Endothelial cell of umbilical vein (primary cell): Measurements from ENCODE around the gene GAB2. TPM values are rescaled to one million over a fixed set of nuclear protein-coding genes. Genes with fewer than 3 reads are reported as not detected.
"Not testable (repeated sequence)": the region's sequence is repeated elsewhere in the genome, so short reads cannot be mapped to it uniquely, and the experiment has no call there.

ENCODE experiments used
- BruUV-seq: library from RNA; stranded (reverse); fragments of 400-500 nt; replicated peaks from 2 replicates; lab custom pipeline; 2021; lab: Mats Ljungman, UMichigan
- CTCF ChIA-PET: fragments of 300-600, 350-600 bp; sonication (Branson Sonifier 250); formaldehyde crosslinking; loops from one replicate; lab custom pipeline; 2021; ENCODE audit warnings: antibody characterized with exemption, inconsistent platforms; lab: Charles Lee
- POLR2A ChIA-PET: fragments of 300-600, 350-600 bp; sonication (Branson Sonifier 250); formaldehyde crosslinking; loops from one replicate; lab custom pipeline; 2021; ENCODE audit warnings: antibody characterized with exemption, inconsistent platforms; lab: Charles Lee
- DNase-seq: peaks from one replicate; pipeline ENCODE4 v3.0.0-alpha.2; 2011; ENCODE audit warnings: low read depth, low spot score
- FAIRE-seq: peaks from 2 replicates; lab custom pipeline; 2011; peaks lifted over from hg19 to GRCh38; lab: Jason Lieb, UNC
- H2AFZ ChIP-seq: 2 replicates; pipeline ENCODE4 v1.6.0; 2012; ENCODE audit warnings: low read depth, low read length, control low read depth, inconsistent platforms
- H3K27ac ChIP-seq: 2 replicates; pipeline ENCODE4 v1.5.1; 2011; ENCODE audit warnings: low read depth, mild to moderate bottlenecking, control low read depth, low read length, moderate library complexity; ENCODE audit not compliant: insufficient read depth
- H3K27me3 ChIP-seq, 2 experiments: 2 replicates each; pipeline versions ENCODE4 v1.6.0 to v1.6.1; 2011; ENCODE audit warnings: low read length in 2 of 2, mixed read lengths in 1 of 2; ENCODE audit not compliant: control insufficient read depth in 2 of 2, insufficient read depth in 2 of 2
- H3K36me3 ChIP-seq, 2 experiments: 2 replicates in 1 of 2; 3 replicates in 1 of 2; pipeline ENCODE4 v1.5.1; 2011; ENCODE audit warnings: low read length in 2 of 2, mild to moderate bottlenecking in 1 of 2, moderate library complexity in 1 of 2; ENCODE audit not compliant: control insufficient read depth in 2 of 2, insufficient read depth in 2 of 2; ENCODE audit errors: extremely low read depth in 1 of 2
- H3K4me1 ChIP-seq: 3 replicates; pipeline ENCODE4 v1.5.1; 2011; ENCODE audit warnings: mild to moderate bottlenecking, low read length; ENCODE audit not compliant: control insufficient read depth, insufficient read depth; ENCODE audit errors: extremely low read depth
- H3K4me2 ChIP-seq: 2 replicates; pipeline ENCODE4 v1.6.1; 2011; ENCODE audit warnings: low read length, control low read depth, mixed read lengths; ENCODE audit not compliant: insufficient read depth
- H3K4me3 ChIP-seq, 3 experiments: fragments of 200-600 bp in 1 of 3; sonication (generic), shearing (Covaris generic) in 1 of 3; replicated peaks in 1 of 3; 2 replicates each; pipeline ENCODE4 v1.5.1; 2011 to 2016; ENCODE audit warnings: control low read depth in 3 of 3, low read length in 3 of 3, mild to moderate bottlenecking in 2 of 3, inconsistent platforms in 1 of 3, low read depth in 1 of 3, moderate library complexity in 1 of 3; ENCODE audit not compliant: insufficient read depth in 1 of 3
- H3K79me2 ChIP-seq: 2 replicates; pipeline ENCODE4 v1.6.0; 2012; ENCODE audit warnings: low read length, inconsistent platforms; ENCODE audit not compliant: control insufficient read depth, insufficient read depth
- H3K9ac ChIP-seq: replicated peaks from 2 replicates; pipeline ENCODE3; 2011; ENCODE audit warnings: low read length, control low read depth; ENCODE audit not compliant: insufficient read depth; ENCODE audit errors: extremely low read depth
- H3K9me1 ChIP-seq: replicated peaks from 3 replicates; pipeline ENCODE4 v1.6.0; 2011; ENCODE audit warnings: mild to moderate bottlenecking, low read length; ENCODE audit not compliant: control insufficient read depth, insufficient read depth; ENCODE audit errors: extremely low read depth
- H3K9me3 ChIP-seq: replicated peaks from 2 replicates; pipeline ENCODE4 v1.5.1; 2012; ENCODE audit warnings: low read length, inconsistent platforms; ENCODE audit not compliant: control insufficient read depth, insufficient read depth
- H4K20me1 ChIP-seq: replicated peaks from 2 replicates; pipeline ENCODE3; 2011; ENCODE audit warnings: mild to moderate bottlenecking, low read length; ENCODE audit not compliant: control insufficient read depth, insufficient read depth; ENCODE audit errors: extremely low read depth
- CTCF ChIP-seq, 2 donors: IDR thresholded peaks; 1 replicate in 1 of 2; 2 replicates in 1 of 2; pipeline ENCODE4 v1.5.1; 2011; ENCODE audit warnings: low read length in 2 of 2, mild to moderate bottlenecking in 2 of 2, moderate library complexity in 2 of 2, control low read depth in 1 of 2, inconsistent platforms in 1 of 2, low read depth in 1 of 2; ENCODE audit not compliant: insufficient read depth in 1 of 2; ENCODE audit errors: extremely low read depth in 1 of 2
- EZH2 ChIP-seq: IDR thresholded peaks from 2 replicates; pipeline ENCODE4 v1.6.1; 2012; ENCODE audit warnings: borderline replicate concordance, low read depth, mild to moderate bottlenecking, moderate library complexity, low read length, inconsistent platforms; ENCODE audit not compliant: severe bottlenecking
- FOS ChIP-seq: IDR thresholded peaks from 2 replicates; pipeline ENCODE4 v1.6.1; 2011; ENCODE audit warnings: mild to moderate bottlenecking, low read length, moderate library complexity, borderline replicate concordance; ENCODE audit not compliant: insufficient read depth
- GATA2 ChIP-seq: IDR thresholded peaks from 2 replicates; pipeline ENCODE4 v1.7.0; 2011; ENCODE audit warnings: low read depth, mild to moderate bottlenecking, moderate library complexity, mixed read lengths, low read length; ENCODE audit not compliant: insufficient read length, insufficient read depth
- JUN ChIP-seq: IDR thresholded peaks from 2 replicates; pipeline ENCODE4 v1.6.1; 2011; ENCODE audit warnings: borderline replicate concordance, low read depth; ENCODE audit not compliant: insufficient read length, insufficient read depth
- MAX ChIP-seq: IDR thresholded peaks from 2 replicates; pipeline ENCODE4 v1.6.1; 2011; ENCODE audit not compliant: insufficient read depth, insufficient read length
- MYC ChIP-seq: IDR thresholded peaks from one replicate; pipeline ENCODE4 v1.6.1; 2011; ENCODE audit warnings: mild to moderate bottlenecking, low read depth, low read length
- POLR2A ChIP-seq: IDR thresholded peaks from 2 replicates; pipeline ENCODE4 v1.6.1; 2012; ENCODE audit warnings: low read depth, mild to moderate bottlenecking, control low read depth, low read length
- POLR2AphosphoS5 ChIP-seq: IDR thresholded peaks from 2 replicates; pipeline ENCODE4 v1.6.1; 2012; ENCODE audit warnings: low read depth, mild to moderate bottlenecking, control low read depth, low read length, moderate library complexity; ENCODE audit not compliant: insufficient read depth
- dilution Hi-C: fragments of 300-500 bp; cut with MboI; formaldehyde crosslinking; loops from one replicate; pipeline ENCODE4 v1.15.0; 2019; ENCODE audit warnings: low sequenced_read_pairs; ENCODE audit not compliant: extremely low pct_ligation_motif_present
- intact Hi-C: fragments of 100-400 bp; cut with micrococcal nuclease; formaldehyde crosslinking; loops from one replicate; pipeline ENCODE4 v1.10.0; 2022
- polyA plus RNA-seq, 4 experiments: library from polyadenylated mRNA; depleted of rRNA in 3 of 4; stranded (reverse) in 3 of 4; unstranded in 1 of 4; fragments of >200 nt; gene quantifications; 2 replicates each; pipeline versions ENCODE4 v1.2.1 to v1.2.3, GENCODE V29; 2011 to 2012; ENCODE audit warnings: missing spikeins in 1 of 4
- total RNA-seq: library from RNA; stranded (reverse); gene quantifications from 2 replicates; pipeline ENCODE4 v1.2.3, GENCODE V29; 2021

The GAB2 gene
- total and polyA plus RNA-seq, 2 donors (not counting 3 experiments of a cell fraction or from before 2014, with no cell fraction given): 19.6 to 39.6 TPM

- FAIRE-seq (no peak), DNase-seq (no peak)
- Histone ChIP-seq H3K4me3 (no peak overlapping the region), H3K27ac (no peak overlapping the region), H3K9me1 (no peaks in the 10 kb centered on the region), H3K4me1 (no peaks in the 10 kb centered on the region), H3K4me2 (no peak overlapping the region), H3K9me3 (no peaks in the 10 kb centered on the region), H2AFZ (no peak overlapping the region), H3K79me2 (no peaks in the 10 kb centered on the region), H3K36me3 (peaks cover 0 to 10% of the 10 kb centered on the region in 2 experiments), H3K27me3 (no peaks in the 10 kb centered on the region), H4K20me1 (no peaks in the 10 kb centered on the region), H3K9ac (no peak overlapping the region)
- no peak for TF ChIP-seq GATA2
- TF ChIP-seq POLR2A: no peak
- TF ChIP-seq MAX: no peak
- TF ChIP-seq POLR2AphosphoS5: no peak
- TF ChIP-seq MYC: no peak
- TF ChIP-seq FOS: no peak
- TF ChIP-seq CTCF (IDR thresholded peaks at IDR 0.05; ENCODE audit: extremely low read depth in 1 of 2, insufficient read depth in 1 of 2, low read depth in 1 of 2, low read length in 2 of 2): no peak
- TF ChIP-seq JUN: no peak
- TF ChIP-seq EZH2: no peak
- BruUV-seq: no TSS peak
- dilution Hi-C loops: no loop called here
- intact Hi-C loops: no loop called here
- CTCF ChIA-PET: interaction anchor here (1.4 kb wide), 1 partner anchor 388 kb away, joined by 3 read pairs; no protein-coding TSS in a partner anchor
- POLR2A ChIA-PET: no interaction called here
Observed at GRCh38 chr11:78176605-78177141, 240.9 kb downstream of the GAB2 start.

DNA sequence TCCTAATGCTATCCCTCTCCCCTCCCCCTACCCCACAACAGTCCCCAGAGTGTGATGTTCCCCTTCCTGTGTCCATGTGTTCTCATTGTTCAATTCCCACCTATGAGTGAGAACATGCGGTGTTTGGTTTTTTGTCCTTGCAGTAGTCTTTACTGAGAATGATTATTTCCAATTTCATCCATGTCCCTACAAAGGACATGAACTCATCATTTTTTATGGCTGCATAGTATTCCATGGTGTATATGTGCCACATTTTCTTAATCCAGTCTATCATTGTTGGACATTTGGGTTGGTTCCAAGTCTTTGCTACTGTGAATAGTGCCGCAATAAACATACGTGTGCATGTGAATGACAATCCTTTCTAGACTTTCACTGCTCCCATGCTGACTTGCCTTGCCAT is 241.8 kb downstream of the GAB2 start:
- H3K4me2 ChIP-seq, H2AFZ ChIP-seq, H4K20me1 ChIP-seq, H3K9me1 ChIP-seq, intact Hi-C loops, H3K9ac ChIP-seq, H3K27me3 ChIP-seq, DNase-seq, H3K4me3 ChIP-seq, CTCF ChIA-PET, H3K9me3 ChIP-seq, FAIRE-seq, H3K36me3 ChIP-seq, BruUV-seq, H3K27ac ChIP-seq, dilution Hi-C loops, H3K79me2 ChIP-seq, H3K4me1 ChIP-seq: not testable (repeated sequence)
- POLR2A ChIA-PET: interaction anchor here (0.7 kb wide), 1 partner anchor 157 kb away, joined by 6 read pairs; no protein-coding TSS in a partner anchor
